GM18505 (cell line): Measurements from ENCODE around the gene LYST.

Experiments
- ATAC-seq: cut with Tn5 transposase; IDR thresholded peaks from one replicate; pipeline ENCODE4 v1.9.1; 2021; ENCODE audit not compliant: unreplicated experiment
- POLR2A ChIP-seq: IDR thresholded peaks from 4 replicates; pipeline ENCODE4 v1.6.1; 2011; ENCODE audit warnings: borderline replicate concordance; ENCODE audit not compliant: insufficient read depth, insufficient read length; ENCODE audit errors: extremely low read depth

LYST gene

GRCh38 chr1:235902677-235903542 is 36.2 kb upstream of the LYST start:
- TF ChIP-seq POLR2A, result no peak
- ATAC-seq, result no peak

- no peak for TF ChIP-seq POLR2A
- ATAC-seq, result no peak
Observed at GRCh38 chr1:235901461-235901860, 34.8 kb upstream of the LYST start.

GRCh38 chr1:235898126-235898525 is 31.4 kb upstream of the LYST start:
- no peak for TF ChIP-seq POLR2A
- ATAC-seq, result no peak

GRCh38 chr1:235893840-235894239 is 27.1 kb upstream of the LYST start:
- no peak for TF ChIP-seq POLR2A
- ATAC-seq, result no peak

GRCh38 chr1:235892734-235893413 is 26.2 kb upstream of the LYST start:
- ATAC-seq, result no peak

GRCh38 chr1:235892202-235892601 is 25.5 kb upstream of the LYST start:
- ATAC-seq, result no peak
- no peak for TF ChIP-seq POLR2A

More at GRCh38 chr1:235892734-235893413, 26.2 kb upstream of the LYST start:
- TF ChIP-seq POLR2A, result no peak

GRCh38 chr1:235888119-235888643 is 21.5 kb upstream of the LYST start:
- TF ChIP-seq POLR2A, result peak; percentile 42
- ATAC-seq, result peak; percentile 68

GRCh38 chr1:235887676-235888075 is 21.0 kb upstream of the LYST start:
- TF ChIP-seq POLR2A, result no peak
- ATAC-seq, result no peak

GRCh38 chr1:235885655-235886262 is 19.1 kb upstream of the LYST start:
- TF ChIP-seq POLR2A, result no peak
- ATAC-seq, result no peak

- ATAC-seq, result no peak
- TF ChIP-seq POLR2A, result no peak
Observed at GRCh38 chr1:235883261-235883927, 16.7 kb upstream of the LYST start.

- no peak for TF ChIP-seq POLR2A
- ATAC-seq, result no peak
Observed at GRCh38 chr1:235882816-235883215, 16.1 kb upstream of the LYST start.

GRCh38 chr1:235881930-235882700 is 15.4 kb upstream of the LYST start:
- TF ChIP-seq POLR2A, result no peak
- ATAC-seq, result no peak

GRCh38 chr1:235878082-235878811 is 11.5 kb upstream of the LYST start:
- TF ChIP-seq POLR2A, result no peak
- ATAC-seq, result no peak
